Gastroesophageal sphincter (tissue), 3 donors: Measurements from ENCODE around the gene AHR.

ENCODE experiments used
- CTCF ChIP-seq, 4 experiments: fragments of 200-600 bp in 2 of 4; fragments of 450-650 bp in 2 of 4; sonication (generic) in 1 of 4; IDR thresholded peaks; one replicate each; pipeline ENCODE4 v1.5.1; 2017 to 2019; ENCODE audit warnings: antibody characterized with exemption in 4 of 4, mild to moderate bottlenecking in 2 of 4, moderate library complexity in 2 of 4
- EP300 ChIP-seq: sonication (generic); formaldehyde crosslinking; IDR thresholded peaks from one replicate; pipeline ENCODE4 v1.6.1; 2017; ENCODE audit warnings: antibody characterized with exemption, mild to moderate bottlenecking
- POLR2A ChIP-seq, 2 donors: fragments of 450-650 bp; IDR thresholded peaks; one replicate each; pipeline ENCODE4 v1.6.1; 2017; ENCODE audit warnings: antibody characterized with exemption in 2 of 2, mild to moderate bottlenecking in 2 of 2, moderate library complexity in 1 of 2
- POLR2AphosphoS5 ChIP-seq: sonication (generic); formaldehyde crosslinking; IDR thresholded peaks from one replicate; pipeline ENCODE4 v1.6.1; 2017; ENCODE audit warnings: antibody characterized with exemption

GRCh38 chr7:17275749-17276671 lies 22.4 kb upstream of the AHR start:
- TF ChIP-seq POLR2A (IDR thresholded peaks at IDR 0.05) (no peak), POLR2AphosphoS5 (peak; percentile 73), EP300 (no peak), CTCF (IDR thresholded peaks at IDR 0.05) (no peak)
